WTC11 (cell line): ENCODE results near the gene TMEM63C. TPM values are rescaled to one million over a fixed set of nuclear protein-coding genes. Genes with fewer than 3 reads are reported as not detected.

Source experiments
- ATAC-seq: fragments of 200-7000 bp; cut with Tn5 transposase; 2 replicates; pipeline ENCODE4 v1.10.0; 2021; ENCODE audit warnings: mild to moderate bottlenecking, moderate library complexity
- CTCF ChIA-PET: fragments of 300-600 bp; sonication (Branson Sonifier 250); formaldehyde crosslinking; loops from one replicate; lab custom pipeline; 2021; ENCODE audit warnings: antibody characterized with exemption; lab: Charles Lee
- POLR2A ChIA-PET: fragments of 350-600 bp; sonication (Branson Sonifier 250); formaldehyde crosslinking; loops from one replicate; lab custom pipeline; 2021; ENCODE audit warnings: antibody characterized with exemption; lab: Charles Lee
- DNase-seq: peaks from one replicate; pipeline ENCODE4 v3.0.0; 2021; ENCODE audit warnings: low spot score
- H3K27ac Mint-ChIP-seq: 2 replicates; pipeline ENCODE4 v1.8.0; 2021; ENCODE audit warnings: mixed read lengths
- H3K27me3 Mint-ChIP-seq: 2 replicates; pipeline ENCODE4 v1.8.0; 2021; ENCODE audit warnings: low read depth, mild to moderate bottlenecking, moderate library complexity, mixed read lengths
- H3K36me3 Mint-ChIP-seq: 2 replicates; pipeline ENCODE4 v1.8.0; 2021; ENCODE audit warnings: mixed read lengths
- H3K4me1 Mint-ChIP-seq: 2 replicates; pipeline ENCODE4 v1.8.0; 2022; ENCODE audit warnings: mixed read lengths
- H3K4me3 Mint-ChIP-seq: 2 replicates; pipeline ENCODE4 v1.8.0; 2021; ENCODE audit warnings: mild to moderate bottlenecking, moderate library complexity, mixed read lengths
- H3K9me3 Mint-ChIP-seq: 2 replicates; pipeline ENCODE4 v1.8.0; 2021; ENCODE audit warnings: mixed read lengths
- CBFB ChIP-seq: sonication (generic); formaldehyde crosslinking; IDR thresholded peaks from 2 replicates; pipeline ENCODE4 v1.8.1; 2022; ENCODE audit warnings: mild to moderate bottlenecking, low read depth, missing genetic modification reagents
- CTCF ChIP-seq: fragments of 200-600 bp; IDR thresholded peaks from 2 replicates; pipeline ENCODE4 v1.8.0; 2022; ENCODE audit warnings: antibody characterized with exemption
- ELF4 ChIP-seq: sonication (generic); formaldehyde crosslinking; IDR thresholded peaks from 2 replicates; pipeline ENCODE4 v1.8.1; 2022; ENCODE audit warnings: low read depth, mild to moderate bottlenecking, moderate library complexity, missing genetic modification reagents
- ETV6 ChIP-seq: sonication (generic); formaldehyde crosslinking; IDR thresholded peaks from 2 replicates; pipeline ENCODE4 v1.8.1; 2022; ENCODE audit warnings: mild to moderate bottlenecking, missing genetic modification reagents
- GRHL2 ChIP-seq: fragments of 250-450 bp; sonication (Bioruptor Pico); IDR thresholded peaks from 2 replicates; pipeline ENCODE4 v1.8.0; 2022; ENCODE audit warnings: mild to moderate bottlenecking, moderate library complexity; ENCODE audit not compliant: insufficient replicate concordance, severe bottlenecking
- GTF2I ChIP-seq: fragments of 250-450 bp; sonication (Bioruptor Pico); conservative IDR thresholded peaks from 2 replicates; pipeline ENCODE4 v1.4.0; 2021; ENCODE audit warnings: mild to moderate bottlenecking
- HMGA2 ChIP-seq: fragments of 250-450 bp; sonication (Bioruptor Pico); IDR thresholded peaks from 2 replicates; pipeline ENCODE4 v1.4.0; 2021; ENCODE audit warnings: mild to moderate bottlenecking, moderate library complexity
- HMGXB4 ChIP-seq: sonication (generic); formaldehyde crosslinking; IDR thresholded peaks from 2 replicates; pipeline ENCODE4 v1.8.1; 2023; ENCODE audit warnings: mild to moderate bottlenecking, moderate library complexity, missing genetic modification reagents
- JUN ChIP-seq: sonication (generic); formaldehyde crosslinking; IDR thresholded peaks from 2 replicates; pipeline ENCODE4 v1.8.0; 2023; ENCODE audit warnings: mild to moderate bottlenecking, missing genetic modification reagents
- KAT7 ChIP-seq: sonication (generic); formaldehyde crosslinking; IDR thresholded peaks from 2 replicates; pipeline ENCODE4 v1.8.1; 2023; ENCODE audit warnings: missing genetic modification reagents, mild to moderate bottlenecking, borderline replicate concordance
- MLX ChIP-seq: sonication (generic); formaldehyde crosslinking; IDR thresholded peaks from 2 replicates; pipeline ENCODE4 v1.8.1; 2023; ENCODE audit warnings: mild to moderate bottlenecking, missing genetic modification reagents, moderate library complexity
- SMAD3 ChIP-seq: sonication (generic); formaldehyde crosslinking; IDR thresholded peaks from 2 replicates; pipeline ENCODE4 v1.8.0; 2022; ENCODE audit warnings: missing genetic modification reagents, mild to moderate bottlenecking, borderline replicate concordance
- TEAD1 ChIP-seq: sonication (generic); formaldehyde crosslinking; IDR thresholded peaks from 2 replicates; pipeline ENCODE4 v1.8.0; 2022; ENCODE audit warnings: mild to moderate bottlenecking, missing genetic modification reagents
- TP53 ChIP-seq: sonication (generic); formaldehyde crosslinking; IDR thresholded peaks from 2 replicates; pipeline ENCODE4 v1.8.1; 2023; ENCODE audit warnings: mild to moderate bottlenecking, missing genetic modification reagents
- ZBTB21 ChIP-seq: sonication (generic); formaldehyde crosslinking; IDR thresholded peaks from 2 replicates; pipeline ENCODE4 v1.8.1; 2023; ENCODE audit warnings: mild to moderate bottlenecking, missing genetic modification reagents, borderline replicate concordance
- ZBTB43 ChIP-seq: sonication (generic); formaldehyde crosslinking; IDR thresholded peaks from 2 replicates; pipeline ENCODE4 v1.8.1; 2023; ENCODE audit warnings: mild to moderate bottlenecking, missing genetic modification reagents
- ZNF317 ChIP-seq: sonication (generic); formaldehyde crosslinking; IDR thresholded peaks from 2 replicates; pipeline ENCODE4 v1.8.1; 2023; ENCODE audit warnings: low read depth, mild to moderate bottlenecking, moderate library complexity, missing genetic modification reagents, borderline replicate concordance
- ZNF423 ChIP-seq: fragments of 250-450 bp; sonication (Bioruptor Pico); IDR thresholded peaks from 2 replicates; pipeline ENCODE4 v2.1.2; 2022; ENCODE audit warnings: mild to moderate bottlenecking, moderate library complexity
- total RNA-seq: library from RNA; stranded (reverse); gene quantifications from 3 replicates; pipeline ENCODE4 v1.2.3, GENCODE V29; 2021

Gene TMEM63C
- total RNA-seq, 1 experiment from 2014 or later = 8.8 TPM

- H3K27ac Mint-ChIP-seq = no peak overlapping the region; the same call in 1 of the 2 replicates
- H3K9me3 Mint-ChIP-seq = peaks cover 5% of the 10 kb centered on the region
- ChIA-PET CTCF (interaction anchor here (0.6 to 7.7 kb wide), 58 partner anchors 9 to 457 kb away, joined by 3 to 147 read pairs (median 6); partner anchors contain the start of genes CIPC, GSTZ1, SAMD15 and TMED8), POLR2A (interaction anchor here (0.9 to 1.5 kb wide), 3 partner anchors 8 to 275 kb away, joined by 3 to 7 read pairs (median 3); partner anchors contain the start of gene ZDHHC22)
- no peaks in the 10 kb centered on the region for H3K36me3 Mint-ChIP-seq
- no peaks in the 10 kb centered on the region for H3K27me3 Mint-ChIP-seq
- peaks cover 42% of the 10 kb centered on the region for H3K4me1 Mint-ChIP-seq
- ATAC-seq (peak; percentile 83), DNase-seq (peak; percentile 64)
- no peak for TF ChIP-seq ETV6 (CRISPR knock-in tag)
- no peak for TF ChIP-seq ZNF423 (CRISPR knock-in tag)
- TF ChIP-seq CTCF = peak; percentile 51
- H3K4me3 Mint-ChIP-seq = no peak overlapping the region
Measured at GRCh38 chr14:77151245-77151644, 30.4 kb upstream of the TMEM63C start.

GRCh38 chr14:77151918-77152588, 29.5 kb upstream of the TMEM63C start:
- no peak overlapping the region for H3K4me3 Mint-ChIP-seq
- peaks cover 5% of the 10 kb centered on the region for H3K9me3 Mint-ChIP-seq
- no peak overlapping the region for H3K27ac Mint-ChIP-seq
- no peaks in the 10 kb centered on the region for H3K36me3 Mint-ChIP-seq
- CTCF ChIA-PET = interaction anchor here (1.0 to 7.7 kb wide), 47 partner anchors 10 to 278 kb away, joined by 3 to 147 read pairs (median 6); partner anchors contain the start of genes CIPC, GSTZ1, SAMD15 and TMED8
- peaks cover 34% of the 10 kb centered on the region for H3K4me1 Mint-ChIP-seq
- POLR2A ChIA-PET = interaction anchor here (0.9 to 1.5 kb wide), 3 partner anchors 9 to 276 kb away, joined by 3 to 7 read pairs (median 3); partner anchors contain the start of gene ZDHHC22
- no peak for TF ChIP-seq SMAD3 (CRISPR knock-in tag)
- no peak for TF ChIP-seq TEAD1
- TF ChIP-seq HMGXB4 (CRISPR knock-in tag) = no peak
- TF ChIP-seq ZBTB43 = no peak
- TF ChIP-seq TP53 (CRISPR knock-in tag) = no peak
- TF ChIP-seq ELF4 (CRISPR knock-in tag) = no peak
- TF ChIP-seq MLX (CRISPR knock-in tag) = no peak
- no peak for TF ChIP-seq GTF2I (CRISPR knock-in tag)
- no peak for TF ChIP-seq JUN
- TF ChIP-seq CBFB (CRISPR knock-in tag) = no peak
- TF ChIP-seq ZNF423 (CRISPR knock-in tag) = no peak
- no peak for TF ChIP-seq ZBTB21 (CRISPR knock-in tag)
- TF ChIP-seq ZNF317 (CRISPR knock-in tag) = no peak
- TF ChIP-seq KAT7 = no peak
- TF ChIP-seq HMGA2 = no peak
- TF ChIP-seq GRHL2 (CRISPR knock-in tag) = no peak
- ATAC-seq (no peak), DNase-seq (no peak)
- no peaks in the 10 kb centered on the region for H3K27me3 Mint-ChIP-seq
